Fibroblast of mammary gland (primary cell): ENCODE results near the gene GMPS.
"Not testable (repeated sequence)": the region's sequence is repeated elsewhere in the genome, so short reads cannot be mapped to it uniquely, and the experiment has no call there.

Experiments
- DNase-seq: peaks from one replicate; pipeline ENCODE4 v3.0.0-alpha.2; 2010; ENCODE audit warnings: low read depth
- H3K4me3 ChIP-seq: 2 replicates; pipeline ENCODE4 v1.5.1; 2011; ENCODE audit warnings: low read depth, mild to moderate bottlenecking, low read length, moderate library complexity; ENCODE audit not compliant: control insufficient read depth
- TF ChIP-seq, protein P1 (sequence below): conservative IDR thresholded peaks from 2 replicates; pipeline ENCODE4 v1.5.1; 2011; ENCODE audit warnings: low read depth, low read length, inconsistent platforms; ENCODE audit not compliant: control insufficient read depth, insufficient read depth

GMPS gene

GRCh38 chr3:155957412-155957880 lies 87.0 kb downstream of the GMPS start:
- no peak for DNase-seq
- TF ChIP-seq, protein P1, sequence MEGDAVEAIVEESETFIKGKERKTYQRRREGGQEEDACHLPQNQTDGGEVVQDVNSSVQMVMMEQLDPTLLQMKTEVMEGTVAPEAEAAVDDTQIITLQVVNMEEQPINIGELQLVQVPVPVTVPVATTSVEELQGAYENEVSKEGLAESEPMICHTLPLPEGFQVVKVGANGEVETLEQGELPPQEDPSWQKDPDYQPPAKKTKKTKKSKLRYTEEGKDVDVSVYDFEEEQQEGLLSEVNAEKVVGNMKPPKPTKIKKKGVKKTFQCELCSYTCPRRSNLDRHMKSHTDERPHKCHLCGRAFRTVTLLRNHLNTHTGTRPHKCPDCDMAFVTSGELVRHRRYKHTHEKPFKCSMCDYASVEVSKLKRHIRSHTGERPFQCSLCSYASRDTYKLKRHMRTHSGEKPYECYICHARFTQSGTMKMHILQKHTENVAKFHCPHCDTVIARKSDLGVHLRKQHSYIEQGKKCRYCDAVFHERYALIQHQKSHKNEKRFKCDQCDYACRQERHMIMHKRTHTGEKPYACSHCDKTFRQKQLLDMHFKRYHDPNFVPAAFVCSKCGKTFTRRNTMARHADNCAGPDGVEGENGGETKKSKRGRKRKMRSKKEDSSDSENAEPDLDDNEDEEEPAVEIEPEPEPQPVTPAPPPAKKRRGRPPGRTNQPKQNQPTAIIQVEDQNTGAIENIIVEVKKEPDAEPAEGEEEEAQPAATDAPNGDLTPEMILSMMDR: no peak
- H3K4me3 ChIP-seq: no peak overlapping the region

GRCh38 chr3:155958676-155959075 lies 88.2 kb downstream of the GMPS start:
- H3K4me3 ChIP-seq: no peak overlapping the region
- no peak for DNase-seq
- TF ChIP-seq, protein P1: no peak

- TF ChIP-seq, protein P1: no peak
- peak; percentile 84 for DNase-seq
- no peak overlapping the region for H3K4me3 ChIP-seq
Observed at GRCh38 chr3:155960060-155960459, 89.6 kb downstream of the GMPS start.

GRCh38 chr3:155961044-155961443 lies 90.6 kb downstream of the GMPS start:
- not testable (repeated sequence) for DNase-seq, H3K4me3 ChIP-seq

DNA sequence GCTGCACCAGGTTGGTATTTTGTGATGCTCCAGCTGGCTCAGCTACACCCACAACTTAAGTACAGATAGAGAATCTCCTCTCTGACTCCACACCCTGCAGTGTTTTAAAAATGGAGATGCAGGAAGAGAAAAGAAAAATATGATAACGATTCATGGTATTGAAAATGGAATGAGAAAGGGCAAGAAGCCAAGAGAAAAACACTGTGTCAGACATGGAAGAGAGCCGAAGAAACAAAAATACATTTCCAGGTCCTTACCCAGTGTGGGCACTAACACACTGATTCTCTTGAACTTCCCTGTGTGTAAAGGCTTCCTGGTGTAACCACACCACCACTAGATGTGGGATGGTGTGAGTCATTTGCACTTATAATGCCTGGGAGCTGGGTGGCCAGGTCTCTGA lies 93.1 kb downstream of the GMPS start:
- DNase-seq: peak; percentile 19
- H3K4me3 ChIP-seq: no peak overlapping the region
- TF ChIP-seq, protein P1: no peak

- TF ChIP-seq, protein P1: no peak
- no peak for DNase-seq
- no peak overlapping the region for H3K4me3 ChIP-seq
Observed at GRCh38 chr3:155970398-155970797, 99.9 kb downstream of the GMPS start.

DNA sequence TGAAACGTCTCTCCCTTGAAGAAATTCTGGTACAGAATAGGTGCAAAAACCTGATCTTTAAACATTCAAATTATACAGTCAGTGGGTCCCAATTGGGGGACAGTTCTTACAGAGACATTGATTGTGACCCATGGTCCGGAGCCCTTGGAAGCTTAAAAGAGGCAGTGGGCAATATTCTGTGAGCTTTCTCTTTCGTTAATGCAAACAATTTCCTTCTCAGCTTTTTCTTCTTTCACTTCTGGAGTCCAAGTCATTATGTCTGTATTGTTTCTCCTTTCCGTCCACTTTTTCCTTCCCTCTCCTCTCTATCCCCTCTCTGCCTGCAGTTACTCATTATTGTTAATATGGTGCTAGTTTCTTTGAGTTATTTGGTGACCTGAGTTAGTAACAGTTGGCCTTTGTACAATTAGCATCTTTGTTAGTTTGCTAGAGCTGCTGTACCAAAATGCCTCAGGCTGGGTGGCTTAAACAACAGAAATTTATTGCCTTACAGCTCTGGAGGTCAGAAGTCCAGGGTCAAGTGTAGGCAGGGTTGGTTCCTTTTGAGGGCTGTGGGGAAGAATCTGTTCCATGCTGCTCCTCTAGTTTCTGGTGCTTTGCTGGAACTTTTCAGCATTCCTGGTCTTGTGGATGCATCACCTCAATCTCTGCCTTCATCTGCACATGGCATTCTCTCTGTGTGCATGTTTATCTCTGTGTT lies 102.6 kb downstream of the GMPS start:
- TF ChIP-seq, protein P1: no peak
- DNase-seq: no peak
- no peak overlapping the region for H3K4me3 ChIP-seq
